ENCODE data around the gene SYNCRIP. TPM values are rescaled to one million over a fixed set of nuclear protein-coding genes. Genes with fewer than 3 reads are reported as not detected.

Gene SYNCRIP
- total RNA-seq, 4 donors from 2014 or later: 49.4 to 56.3 (median 50.6) TPM

GRCh38 chr6:85602100-85602499 lies 40.6 kb downstream of the SYNCRIP start:
- no peak overlapping the region for H3K4me3 ChIP-seq (ENCODE audit: low read depth, poor library complexity, severe bottlenecking)
- intact Hi-C loops (cut with DNase I; ENCODE audit: low total_unique reads): no loop called here
- TF ChIP-seq POLR2A (IDR thresholded peaks at IDR 0.05) (no peak), CTCF (IDR thresholded peaks at IDR 0.05) (no peak)
- 82 to 85% methylated on average over 4 of the region's 4 CpGs for WGBS, 2 donors
- DNase-seq (ENCODE audit: low spot score in 2 of 2): no peak

- DNase-seq (ENCODE audit: low spot score in 2 of 2): no peak
- no peak overlapping the region for H3K4me3 ChIP-seq (ENCODE audit: low read depth, poor library complexity, severe bottlenecking)
- WGBS, 2 donors: 87% methylated on average over 11 of the region's 11 CpGs
- intact Hi-C loops (cut with DNase I; ENCODE audit: low total_unique reads): no loop called here
- TF ChIP-seq POLR2A (IDR thresholded peaks at IDR 0.05) (no peak), CTCF (IDR thresholded peaks at IDR 0.05) (no peak)
These were observed 41.9 kb downstream of the SYNCRIP start for GRCh38 chr6:85600713-85601313.

GRCh38 chr6:85594197-85594930 lies 48.3 kb downstream of the SYNCRIP start:
- WGBS, 2 donors: 1% methylated on average over 35 of the region's 35 CpGs
- intact Hi-C loops (cut with DNase I; ENCODE audit: low total_unique reads): no loop called here
- no peak for DNase-seq (ENCODE audit: low spot score in 2 of 2)
- peak overlapping the region; percentile 41 for H3K4me3 ChIP-seq (ENCODE audit: low read depth, poor library complexity, severe bottlenecking)
- no peak for TF ChIP-seq CTCF (IDR thresholded peaks at IDR 0.05)
- TF ChIP-seq POLR2A (IDR thresholded peaks at IDR 0.05): no peak

GRCh38 chr6:85593438-85594196 lies 49.1 kb downstream of the SYNCRIP start, which contains the start of gene SNX14:
Gene SNX14 (minus strand): TSS chr6:85593858. CDS start chr6:85593718, 140 bp downstream.
- H3K4me3 ChIP-seq (ENCODE audit: low read depth, poor library complexity, severe bottlenecking): peak within 1 kb of the TSS; percentile 41
- peak; percentile 95 to 99 for DNase-seq (ENCODE audit: low spot score in 2 of 2)
- WGBS, 2 donors: 0% methylated on average over 33 to 35 of the region's 82 CpGs
- intact Hi-C loops (cut with DNase I; ENCODE audit: low total_unique reads): no loop called here
- peak in 1 of 3 donors; percentile 43 for TF ChIP-seq CTCF (IDR thresholded peaks at IDR 0.05)
- TF ChIP-seq POLR2A (IDR thresholded peaks at IDR 0.05): no peak

- DNase-seq (ENCODE audit: low spot score in 2 of 2): no peak
- 95 to 100% methylated on average over 1 of the region's 1 CpG for WGBS, 2 donors
- no peak for TF ChIP-seq CTCF (IDR thresholded peaks at IDR 0.05)
- TF ChIP-seq POLR2A (IDR thresholded peaks at IDR 0.05): no peak
- H3K4me3 ChIP-seq (ENCODE audit: low read depth, poor library complexity, severe bottlenecking): no peak overlapping the region
- intact Hi-C loops (cut with DNase I; ENCODE audit: low total_unique reads): no loop called here
These were observed 50.7 kb downstream of the SYNCRIP start for GRCh38 chr6:85592033-85592432.

Measured in lower leg skin (tissue), 4 donors.